Neural cell (in vitro differentiated cells): ENCODE measurements around the gene CWF19L2. TPM values are rescaled to one million over a fixed set of nuclear protein-coding genes. Genes with fewer than 3 reads are reported as not detected.

Experiments
- H2AFZ ChIP-seq: fragments of 200-600, 300-800 bp; sonication (generic), shearing (Covaris generic); 2 replicates; pipeline ENCODE4 v1.6.0; 2014; ENCODE audit warnings: low read depth, mild to moderate bottlenecking, antibody characterized with exemption, low read length, moderate library complexity
- H3F3A ChIP-seq: fragments of 200-600 bp; shearing (Covaris generic); 2 replicates; pipeline ENCODE4 v1.6.1; 2016; ENCODE audit warnings: mild to moderate bottlenecking, moderate library complexity, mixed read lengths, antibody characterized with exemption, low read length; ENCODE audit not compliant: insufficient read depth, poor library complexity, severe bottlenecking
- H3K27ac ChIP-seq: fragments of 200-600, 300-800 bp; sonication (generic), shearing (Covaris generic); 2 replicates; pipeline ENCODE4 v1.5.1; 2014; ENCODE audit warnings: mild to moderate bottlenecking, low read length, moderate library complexity
- H3K27me3 ChIP-seq: fragments of 300-800, 200-600 bp; sonication (generic), shearing (Covaris generic); 2 replicates; pipeline ENCODE4 v1.6.0; 2014; ENCODE audit warnings: mild to moderate bottlenecking, low read depth, low read length, moderate library complexity; ENCODE audit not compliant: insufficient read depth
- H3K36me3 ChIP-seq: fragments of 300-800, 200-600 bp; sonication (generic), shearing (Covaris generic); 2 replicates; pipeline ENCODE4 v1.5.1; 2014; ENCODE audit warnings: mild to moderate bottlenecking, antibody characterized with exemption, low read length, moderate library complexity; ENCODE audit not compliant: insufficient read depth
- H3K4me2 ChIP-seq: fragments of 300-800, 200-600 bp; sonication (generic), shearing (Covaris generic); 2 replicates; pipeline ENCODE4 v1.6.0; 2014; ENCODE audit warnings: mild to moderate bottlenecking, low read length
- H3K4me3 ChIP-seq: fragments of 300-800, 200-600 bp; sonication (generic), shearing (Covaris generic); 2 replicates; pipeline ENCODE4 v1.5.1; 2014; ENCODE audit warnings: mild to moderate bottlenecking, low read length, moderate library complexity
- H3K79me2 ChIP-seq: fragments of 200-600 bp; shearing (Covaris generic); replicated peaks from 2 replicates; pipeline ENCODE4 v1.6.0; 2014; ENCODE audit warnings: mild to moderate bottlenecking, low read length, moderate library complexity; ENCODE audit not compliant: insufficient read depth
- H3K9ac ChIP-seq: fragments of 300-800, 200-600 bp; sonication (generic), shearing (Covaris generic); 2 replicates; pipeline ENCODE4 v1.6.1; 2016; ENCODE audit warnings: mild to moderate bottlenecking, low read length, mixed read lengths
- H3K9me2 ChIP-seq: fragments of 200-600 bp; shearing (Covaris generic); 2 replicates; pipeline ENCODE4 v1.6.1; 2016; ENCODE audit warnings: mild to moderate bottlenecking, low read length, mixed read lengths; ENCODE audit not compliant: insufficient read depth
- H3K9me3 ChIP-seq: fragments of 200-600, 300-800 bp; sonication (generic), shearing (Covaris generic); 2 replicates; pipeline ENCODE4 v1.6.1; 2016; ENCODE audit warnings: mild to moderate bottlenecking, mixed run types, low read length, moderate library complexity, mixed read lengths
- H4K20me1 ChIP-seq: fragments of 200-600 bp; shearing (Covaris generic); 2 replicates; pipeline ENCODE4 v1.6.1; 2016; ENCODE audit warnings: mild to moderate bottlenecking, mixed run types; ENCODE audit not compliant: insufficient read depth
- CTCF ChIP-seq: fragments of 450-650 bp; IDR thresholded peaks from 2 replicates; pipeline ENCODE4 v1.5.1; 2014; ENCODE audit warnings: antibody characterized with exemption, mild to moderate bottlenecking, moderate library complexity; ENCODE audit not compliant: poor library complexity, severe bottlenecking
- EP300 ChIP-seq: fragments of 450-650 bp; conservative IDR thresholded peaks from 2 replicates; pipeline ENCODE4 v1.6.1; 2014; ENCODE audit warnings: antibody characterized with exemption, mild to moderate bottlenecking, moderate library complexity; ENCODE audit not compliant: poor library complexity, severe bottlenecking
- EZH2 ChIP-seq: fragments of 200-600, 300-800 bp; shearing (Covaris generic), sonication (generic); IDR thresholded peaks from 2 replicates; pipeline ENCODE4 v1.6.1; 2014; ENCODE audit warnings: antibody characterized with exemption, low read length, borderline replicate concordance, mild to moderate bottlenecking; ENCODE audit not compliant: insufficient read depth, poor library complexity, severe bottlenecking
- MXI1 ChIP-seq: fragments of 450-650 bp; conservative IDR thresholded peaks from 2 replicates; pipeline ENCODE4 v1.6.1; 2014; ENCODE audit warnings: antibody characterized with exemption, mild to moderate bottlenecking; ENCODE audit not compliant: poor library complexity, severe bottlenecking
- POLR2AphosphoS5 ChIP-seq: IDR thresholded peaks from 2 replicates; pipeline ENCODE4 v1.6.1; 2012
- RAD21 ChIP-seq: fragments of 450-650 bp; conservative IDR thresholded peaks from 2 replicates; pipeline ENCODE4 v1.6.1; 2014; ENCODE audit warnings: antibody characterized with exemption, mild to moderate bottlenecking, moderate library complexity
- REST ChIP-seq: IDR thresholded peaks from 2 replicates; pipeline ENCODE4 v1.6.1; 2012; ENCODE audit warnings: borderline replicate concordance
- SMC3 ChIP-seq: fragments of 450-650 bp; conservative IDR thresholded peaks from 2 replicates; pipeline ENCODE4 v1.6.1; 2014; ENCODE audit warnings: antibody characterized with exemption, mild to moderate bottlenecking, moderate library complexity; ENCODE audit not compliant: poor library complexity
- TAF1 ChIP-seq: IDR thresholded peaks from 2 replicates; pipeline ENCODE4 v1.6.1; 2012; ENCODE audit warnings: low read depth
- polyA plus RNA-seq: library from polyadenylated mRNA; depleted of rRNA; stranded (reverse); fragments of >200 nt; gene quantifications from 2 replicates; pipeline ENCODE4 v1.2.3, GENCODE V29; 2014

CWF19L2 gene
- polyA plus RNA-seq, 1 donor from 2014 or later, result 4.9 TPM

- TF ChIP-seq SMC3 (no peak), EZH2 (no peak), POLR2AphosphoS5 (no peak), CTCF (no peak), REST (no peak), RAD21 (no peak), TAF1 (no peak), MXI1 (no peak), EP300 (no peak)
- Histone ChIP-seq H4K20me1 (no peaks in the 10 kb centered on the region), H3K27me3 (no peaks in the 10 kb centered on the region), H3F3A (no peaks in the 10 kb centered on the region), H3K9me2 (no peaks in the 10 kb centered on the region), H3K79me2 (no peaks in the 10 kb centered on the region), H2AFZ (no peak overlapping the region), H3K27ac (no peak overlapping the region), H3K4me3 (no peak overlapping the region), H3K36me3 (no peaks in the 10 kb centered on the region), H3K4me2 (no peak overlapping the region), H3K9ac (no peak overlapping the region), H3K9me3 (no peaks in the 10 kb centered on the region)
Observed at GRCh38 chr11:107413352-107413751, 44.3 kb downstream of the CWF19L2 start.

GRCh38 chr11:107408762-107409211, 48.8 kb downstream of the CWF19L2 start:
- H3K4me2 ChIP-seq, result no peak overlapping the region
- H3K79me2 ChIP-seq, result no peaks in the 10 kb centered on the region
- H3F3A ChIP-seq, result no peaks in the 10 kb centered on the region
- no peaks in the 10 kb centered on the region for H4K20me1 ChIP-seq
- no peaks in the 10 kb centered on the region for H3K9me2 ChIP-seq
- no peaks in the 10 kb centered on the region for H3K9me3 ChIP-seq
- no peak overlapping the region for H3K27ac ChIP-seq
- no peak overlapping the region for H3K9ac ChIP-seq
- no peak overlapping the region for H2AFZ ChIP-seq
- H3K36me3 ChIP-seq, result no peaks in the 10 kb centered on the region
- H3K27me3 ChIP-seq, result no peaks in the 10 kb centered on the region
- no peak overlapping the region for H3K4me3 ChIP-seq
- TF ChIP-seq REST, result no peak
- TF ChIP-seq POLR2AphosphoS5, result no peak
- TF ChIP-seq EP300, result no peak
- no peak for TF ChIP-seq CTCF
- no peak for TF ChIP-seq RAD21
- TF ChIP-seq EZH2, result no peak
